ENCODE results near the gene ADAMTS12. TPM values are rescaled to one million over a fixed set of nuclear protein-coding genes. Genes with fewer than 3 reads are reported as not detected.

ADAMTS12 gene
- total RNA-seq, 1 donor from 2014 or later, result 32.9 TPM

- no peaks in the 10 kb centered on the region for H3K36me3 Mint-ChIP-seq (ENCODE audit: low read depth)
- no peak overlapping the region for H3K27ac Mint-ChIP-seq (ENCODE audit: unreplicated experiment)
- H3K27me3 Mint-ChIP-seq (ENCODE audit: low read depth), result no peaks in the 10 kb centered on the region
- DNase-seq (ENCODE audit: low spot score), result no peak
- no peak for TF ChIP-seq CTCF (IDR thresholded peaks at IDR 0.05)
- H3K4me3 Mint-ChIP-seq (ENCODE audit: unreplicated experiment), result no peak overlapping the region
- peaks cover 4% of the 10 kb centered on the region for H3K4me1 Mint-ChIP-seq (ENCODE audit: low read depth)
- no peaks in the 10 kb centered on the region for H3K9me3 Mint-ChIP-seq (ENCODE audit: low read depth)
Measured at GRCh38 chr5:33563983-33564908, 327.5 kb downstream of the ADAMTS12 start.

- Mint-ChIP-seq H3K4me1 (ENCODE audit: low read depth) (peaks cover 4% of the 10 kb centered on the region), H3K27ac (ENCODE audit: unreplicated experiment) (no peak overlapping the region), H3K36me3 (ENCODE audit: low read depth) (no peaks in the 10 kb centered on the region), H3K27me3 (ENCODE audit: low read depth) (no peaks in the 10 kb centered on the region), H3K9me3 (ENCODE audit: low read depth) (no peaks in the 10 kb centered on the region), H3K4me3 (ENCODE audit: unreplicated experiment) (no peak overlapping the region)
- TF ChIP-seq CTCF (IDR thresholded peaks at IDR 0.05), result no peak
- DNase-seq (ENCODE audit: low spot score), result no peak
Measured at GRCh38 chr5:33563530-33563929, 328.3 kb downstream of the ADAMTS12 start.

- H3K4me1 Mint-ChIP-seq (ENCODE audit: low read depth), result peaks cover 3% of the 10 kb centered on the region
- no peaks in the 10 kb centered on the region for H3K36me3 Mint-ChIP-seq (ENCODE audit: low read depth)
- H3K27ac Mint-ChIP-seq (ENCODE audit: unreplicated experiment), result no peak overlapping the region
- no peaks in the 10 kb centered on the region for H3K27me3 Mint-ChIP-seq (ENCODE audit: low read depth)
- H3K4me3 Mint-ChIP-seq (ENCODE audit: unreplicated experiment), result no peak overlapping the region
- no peak for DNase-seq (ENCODE audit: low spot score)
- TF ChIP-seq CTCF (IDR thresholded peaks at IDR 0.05), result no peak
- no peaks in the 10 kb centered on the region for H3K9me3 Mint-ChIP-seq (ENCODE audit: low read depth)
Measured at GRCh38 chr5:33558489-33558888, 333.3 kb downstream of the ADAMTS12 start.

DNA sequence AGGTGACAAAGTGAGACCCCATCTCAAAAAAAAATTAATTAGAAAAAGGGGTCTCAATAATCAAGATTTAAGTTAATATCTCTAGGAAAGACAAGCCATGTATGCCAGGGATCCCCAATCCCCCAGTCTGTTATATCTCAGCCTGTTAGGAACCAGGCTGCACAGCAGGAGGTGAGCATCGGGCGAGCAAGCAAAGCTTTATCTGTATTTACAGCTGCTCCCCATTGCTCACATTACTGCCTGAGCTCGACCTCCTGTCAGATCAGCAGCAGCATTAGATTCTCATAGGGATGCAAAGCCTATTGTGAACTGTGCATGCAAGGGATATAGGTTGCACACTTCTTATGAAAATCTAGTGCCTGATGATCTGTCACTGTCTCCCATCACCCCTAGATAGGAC is 334.2 kb downstream of the ADAMTS12 start:
- TF ChIP-seq CTCF (IDR thresholded peaks at IDR 0.05), result no peak
- Mint-ChIP-seq H3K36me3 (ENCODE audit: low read depth) (peaks cover 2% of the 10 kb centered on the region), H3K4me1 (ENCODE audit: low read depth) (peaks cover 3% of the 10 kb centered on the region), H3K9me3 (ENCODE audit: low read depth) (peaks cover 5% of the 10 kb centered on the region), H3K27me3 (ENCODE audit: low read depth) (no peaks in the 10 kb centered on the region), H3K4me3 (ENCODE audit: unreplicated experiment) (no peak overlapping the region), H3K27ac (ENCODE audit: unreplicated experiment) (no peak overlapping the region)
- no peak for DNase-seq (ENCODE audit: low spot score)

- Mint-ChIP-seq H3K4me1 (ENCODE audit: low read depth) (peaks cover 3% of the 10 kb centered on the region), H3K27me3 (ENCODE audit: low read depth) (no peaks in the 10 kb centered on the region), H3K9me3 (ENCODE audit: low read depth) (peaks cover 11% of the 10 kb centered on the region), H3K36me3 (ENCODE audit: low read depth) (peaks cover 5% of the 10 kb centered on the region), H3K27ac (ENCODE audit: unreplicated experiment) (no peak overlapping the region), H3K4me3 (ENCODE audit: unreplicated experiment) (no peak overlapping the region)
- DNase-seq (ENCODE audit: low spot score), result no peak
- TF ChIP-seq CTCF (IDR thresholded peaks at IDR 0.05), result no peak
Measured at GRCh38 chr5:33556330-33557328, 335.2 kb downstream of the ADAMTS12 start.

Measured in chondrocyte (in vitro differentiated cells).